ENCODE results near the gene UBE2H.
A peak's percentile ranks its signal among the peaks of the same experiment; 100 is the strongest.

The UBE2H gene

DNA sequence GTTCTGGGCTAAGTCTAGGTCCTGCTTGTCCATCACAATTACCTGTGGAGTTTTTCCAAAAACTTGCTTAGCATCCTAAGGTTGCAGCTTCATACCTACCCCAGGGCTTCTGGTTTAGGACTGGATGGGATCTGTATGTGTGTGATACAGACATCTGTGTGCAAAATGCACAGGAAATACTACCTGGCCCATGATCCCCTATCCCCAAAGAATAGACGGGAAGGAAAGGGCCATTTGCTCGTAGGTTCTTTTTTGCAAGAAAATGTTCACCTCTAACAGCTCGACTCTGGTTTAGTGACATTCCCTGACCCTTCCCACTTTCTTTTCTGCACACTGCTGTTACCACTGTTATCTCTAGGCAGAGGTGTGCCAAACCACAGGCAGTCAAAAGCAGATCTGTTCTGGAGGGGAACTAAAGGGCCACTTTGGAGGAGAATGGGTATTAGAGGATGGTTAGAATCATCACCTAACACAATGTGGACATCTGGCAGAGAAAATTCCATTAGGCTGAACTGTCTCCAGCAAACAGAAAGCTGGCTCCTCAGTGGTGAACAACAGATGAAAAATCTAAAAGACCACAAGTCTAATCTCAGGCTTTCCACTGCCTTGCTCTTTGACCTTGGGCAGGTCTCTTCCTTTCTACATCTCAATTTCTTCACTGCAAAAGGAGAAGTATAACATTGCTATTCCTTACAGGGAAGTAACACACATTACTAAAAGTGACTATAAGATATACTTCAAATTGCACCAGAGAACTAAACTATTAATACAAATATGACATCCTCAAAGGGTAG lies 107.4 kb downstream of the UBE2H start:
- DNase-seq (ENCODE audit: low read depth) = peak; percentile 74
- TF ChIP-seq CTCF (conservative IDR thresholded peaks at IDR 0.05; ENCODE audit: low read length) = no peak
- H3K4me3 ChIP-seq (ENCODE audit: low read length) = no peak overlapping the region

GRCh38 chr7:129843978-129844840 lies 108.6 kb downstream of the UBE2H start:
- no peak for DNase-seq (ENCODE audit: low read depth)
- H3K4me3 ChIP-seq (ENCODE audit: low read length) = no peak overlapping the region
- TF ChIP-seq CTCF (conservative IDR thresholded peaks at IDR 0.05; ENCODE audit: low read length) = no peak

DNA sequence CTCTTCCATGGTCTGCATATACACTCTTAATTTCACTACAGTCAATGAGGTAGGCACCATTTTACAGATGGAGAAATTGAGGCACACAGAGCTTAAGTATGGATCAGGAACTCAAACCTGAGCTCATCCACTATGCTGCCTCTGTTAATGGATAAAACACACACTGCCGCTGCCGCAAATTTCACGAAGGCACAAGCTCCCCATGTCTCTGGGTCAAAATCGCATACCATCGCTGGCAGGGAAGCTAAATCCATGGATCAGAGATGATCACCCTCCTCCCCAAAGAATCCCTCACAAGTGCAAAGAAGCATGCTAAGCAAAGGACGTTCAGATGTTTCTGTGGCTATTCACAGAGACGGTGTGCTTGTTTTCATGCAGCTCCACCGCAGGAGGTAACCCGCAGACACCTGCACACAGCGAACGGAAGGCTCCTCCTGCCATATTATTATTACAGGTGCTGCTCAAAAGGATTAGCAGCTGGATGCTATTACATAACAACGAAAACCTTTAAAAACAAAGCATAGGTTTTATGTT lies 109.3 kb downstream of the UBE2H start:
- H3K4me3 ChIP-seq (ENCODE audit: low read length) = no peak overlapping the region
- DNase-seq (ENCODE audit: low read depth) = no peak
- TF ChIP-seq CTCF (conservative IDR thresholded peaks at IDR 0.05; ENCODE audit: low read length) = no peak

- TF ChIP-seq CTCF (conservative IDR thresholded peaks at IDR 0.05; ENCODE audit: low read length) = no peak
- H3K4me3 ChIP-seq (ENCODE audit: low read length) = no peak overlapping the region
- no peak for DNase-seq (ENCODE audit: low read depth)
These were observed 111.3 kb downstream of the UBE2H start for GRCh38 chr7:129841465-129841864.

DNA sequence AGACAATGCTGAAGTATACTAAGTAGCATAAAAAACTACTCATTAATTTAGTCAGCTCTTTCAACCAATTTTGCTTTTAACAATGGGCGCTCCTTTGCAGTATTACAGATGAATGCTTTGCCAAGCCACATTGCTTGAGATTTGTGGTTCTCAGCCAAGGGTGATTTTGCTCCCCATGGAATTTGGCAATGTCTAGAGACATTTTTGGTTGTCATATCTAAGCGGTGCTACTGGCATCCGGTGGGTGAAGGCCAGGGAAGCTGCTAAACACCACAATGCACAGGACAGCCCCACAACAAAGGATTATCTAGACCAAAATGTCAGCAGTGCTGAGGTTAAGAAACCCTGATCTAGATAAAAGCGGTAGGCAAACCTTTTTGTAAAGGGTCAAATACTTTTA lies 112.0 kb downstream of the UBE2H start:
- TF ChIP-seq CTCF (conservative IDR thresholded peaks at IDR 0.05; ENCODE audit: low read length) = 0 out of 2 replicates have a peak, but pooled peaks have one; percentile 1
- DNase-seq (ENCODE audit: low read depth) = peak; percentile 86
- H3K4me3 ChIP-seq (ENCODE audit: low read length) = no peak overlapping the region

DNA sequence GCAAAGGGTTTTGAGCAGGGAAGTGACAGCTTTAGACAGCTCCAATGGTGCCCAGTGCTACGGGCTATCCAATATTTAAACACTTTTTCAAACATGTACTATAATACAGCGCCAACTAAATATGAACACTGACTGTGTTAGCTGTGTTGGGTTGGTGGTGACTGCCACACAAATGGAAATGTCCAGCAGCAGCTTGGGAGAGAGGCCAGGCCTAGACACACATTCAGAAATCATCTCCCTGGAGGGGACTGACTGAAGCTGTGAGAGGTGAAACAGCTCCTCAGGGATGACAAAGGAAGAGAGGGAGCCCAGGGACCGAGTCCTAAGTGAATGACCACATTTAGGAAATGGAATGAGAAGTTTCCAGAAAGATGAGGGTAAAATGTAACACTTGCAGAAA lies 115.8 kb downstream of the UBE2H start:
- H3K4me3 ChIP-seq (ENCODE audit: low read length) = no peak overlapping the region
- DNase-seq (ENCODE audit: low read depth) = no peak
- no peak for TF ChIP-seq CTCF (conservative IDR thresholded peaks at IDR 0.05; ENCODE audit: low read length)

Data from AG10803 (cell line).